ENCODE results near the gene FBXO34.

DNA sequence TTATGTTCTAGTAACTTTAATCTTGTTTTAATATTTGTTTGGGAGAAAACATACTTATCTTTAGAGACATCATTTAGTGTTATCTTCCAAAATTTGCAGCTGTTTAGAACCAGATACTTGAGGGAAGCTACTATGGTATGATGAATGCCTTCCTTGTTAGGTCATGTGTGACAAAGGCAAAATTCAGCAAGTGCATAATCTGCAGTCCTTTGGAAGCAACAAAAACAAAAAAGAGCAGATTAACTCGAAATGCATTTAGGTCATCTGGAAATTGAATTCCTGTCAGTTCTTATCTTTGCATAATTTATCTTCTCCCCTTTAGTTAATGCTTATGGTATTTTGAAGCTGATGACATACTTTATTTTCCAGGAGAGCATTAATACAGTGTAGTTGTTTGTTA lies 3.5 kb downstream of the FBXO34 start:
- TF ChIP-seq, protein P1, sequence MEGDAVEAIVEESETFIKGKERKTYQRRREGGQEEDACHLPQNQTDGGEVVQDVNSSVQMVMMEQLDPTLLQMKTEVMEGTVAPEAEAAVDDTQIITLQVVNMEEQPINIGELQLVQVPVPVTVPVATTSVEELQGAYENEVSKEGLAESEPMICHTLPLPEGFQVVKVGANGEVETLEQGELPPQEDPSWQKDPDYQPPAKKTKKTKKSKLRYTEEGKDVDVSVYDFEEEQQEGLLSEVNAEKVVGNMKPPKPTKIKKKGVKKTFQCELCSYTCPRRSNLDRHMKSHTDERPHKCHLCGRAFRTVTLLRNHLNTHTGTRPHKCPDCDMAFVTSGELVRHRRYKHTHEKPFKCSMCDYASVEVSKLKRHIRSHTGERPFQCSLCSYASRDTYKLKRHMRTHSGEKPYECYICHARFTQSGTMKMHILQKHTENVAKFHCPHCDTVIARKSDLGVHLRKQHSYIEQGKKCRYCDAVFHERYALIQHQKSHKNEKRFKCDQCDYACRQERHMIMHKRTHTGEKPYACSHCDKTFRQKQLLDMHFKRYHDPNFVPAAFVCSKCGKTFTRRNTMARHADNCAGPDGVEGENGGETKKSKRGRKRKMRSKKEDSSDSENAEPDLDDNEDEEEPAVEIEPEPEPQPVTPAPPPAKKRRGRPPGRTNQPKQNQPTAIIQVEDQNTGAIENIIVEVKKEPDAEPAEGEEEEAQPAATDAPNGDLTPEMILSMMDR (IDR thresholded peaks at IDR 0.05) = no peak
- TF ChIP-seq, protein P2, sequence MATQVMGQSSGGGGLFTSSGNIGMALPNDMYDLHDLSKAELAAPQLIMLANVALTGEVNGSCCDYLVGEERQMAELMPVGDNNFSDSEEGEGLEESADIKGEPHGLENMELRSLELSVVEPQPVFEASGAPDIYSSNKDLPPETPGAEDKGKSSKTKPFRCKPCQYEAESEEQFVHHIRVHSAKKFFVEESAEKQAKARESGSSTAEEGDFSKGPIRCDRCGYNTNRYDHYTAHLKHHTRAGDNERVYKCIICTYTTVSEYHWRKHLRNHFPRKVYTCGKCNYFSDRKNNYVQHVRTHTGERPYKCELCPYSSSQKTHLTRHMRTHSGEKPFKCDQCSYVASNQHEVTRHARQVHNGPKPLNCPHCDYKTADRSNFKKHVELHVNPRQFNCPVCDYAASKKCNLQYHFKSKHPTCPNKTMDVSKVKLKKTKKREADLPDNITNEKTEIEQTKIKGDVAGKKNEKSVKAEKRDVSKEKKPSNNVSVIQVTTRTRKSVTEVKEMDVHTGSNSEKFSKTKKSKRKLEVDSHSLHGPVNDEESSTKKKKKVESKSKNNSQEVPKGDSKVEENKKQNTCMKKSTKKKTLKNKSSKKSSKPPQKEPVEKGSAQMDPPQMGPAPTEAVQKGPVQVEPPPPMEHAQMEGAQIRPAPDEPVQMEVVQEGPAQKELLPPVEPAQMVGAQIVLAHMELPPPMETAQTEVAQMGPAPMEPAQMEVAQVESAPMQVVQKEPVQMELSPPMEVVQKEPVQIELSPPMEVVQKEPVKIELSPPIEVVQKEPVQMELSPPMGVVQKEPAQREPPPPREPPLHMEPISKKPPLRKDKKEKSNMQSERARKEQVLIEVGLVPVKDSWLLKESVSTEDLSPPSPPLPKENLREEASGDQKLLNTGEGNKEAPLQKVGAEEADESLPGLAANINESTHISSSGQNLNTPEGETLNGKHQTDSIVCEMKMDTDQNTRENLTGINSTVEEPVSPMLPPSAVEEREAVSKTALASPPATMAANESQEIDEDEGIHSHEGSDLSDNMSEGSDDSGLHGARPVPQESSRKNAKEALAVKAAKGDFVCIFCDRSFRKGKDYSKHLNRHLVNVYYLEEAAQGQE (IDR thresholded peaks at IDR 0.05; ENCODE audit: insufficient read depth in 1 of 2, low read depth in 2 of 2, low read length in 1 of 2) = no peak
- TF ChIP-seq POLR2AphosphoS5 (IDR thresholded peaks at IDR 0.05; ENCODE audit: low read depth, low read length) (no peak), TCF7L2 (IDR thresholded peaks at IDR 0.05; ENCODE audit: low read depth, low read length) (no peak)

All from Panc1 (cell line).